GM18526 (cell line): ENCODE results near the gene CFAP61.

Experiments
- POLR2A ChIP-seq: IDR thresholded peaks from 3 replicates; pipeline ENCODE4 v1.6.1; 2011; ENCODE audit not compliant: insufficient read length; ENCODE audit errors: extremely low read depth

The CFAP61 gene

DNA sequence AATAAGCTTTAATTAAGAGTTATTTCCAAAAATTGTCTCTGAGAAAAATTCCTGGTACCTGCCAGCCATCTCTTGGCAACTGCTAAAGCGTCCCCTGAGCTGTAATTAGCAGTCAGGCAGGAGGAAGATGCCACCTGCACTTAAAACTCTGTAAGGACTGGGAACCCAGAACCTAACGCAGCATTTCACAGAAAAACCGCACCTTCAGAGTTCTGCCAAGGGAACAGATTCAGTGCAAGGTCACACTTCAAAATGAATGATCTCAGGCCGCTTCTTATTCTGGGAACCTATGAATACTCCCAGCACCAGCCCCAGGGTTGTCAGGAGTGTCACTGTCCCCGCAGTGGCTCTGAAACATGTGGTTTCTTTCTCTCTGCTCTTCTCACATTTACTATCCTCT lies 352.3 kb downstream of the CFAP61 start:
- no peak for TF ChIP-seq POLR2A

DNA sequence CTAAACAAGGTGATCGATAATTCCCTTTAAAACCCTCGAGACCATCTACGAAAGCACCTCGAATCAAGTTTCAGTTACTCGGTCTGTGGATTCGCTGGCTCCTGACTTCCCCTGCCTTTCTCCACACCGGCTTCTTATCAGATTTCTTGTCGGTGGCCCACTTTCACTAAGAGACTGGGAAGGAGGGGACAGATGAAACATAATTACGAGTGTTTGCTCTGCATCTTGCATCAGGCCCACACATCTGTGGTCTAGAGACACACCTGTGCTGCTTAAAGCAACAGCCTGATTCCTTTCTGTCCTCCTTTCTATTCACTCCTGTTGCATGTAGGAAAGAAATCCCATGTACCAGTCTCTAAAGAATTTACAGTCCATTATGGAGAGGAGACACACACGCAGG lies 353.3 kb downstream of the CFAP61 start:
- TF ChIP-seq POLR2A, result no peak

DNA sequence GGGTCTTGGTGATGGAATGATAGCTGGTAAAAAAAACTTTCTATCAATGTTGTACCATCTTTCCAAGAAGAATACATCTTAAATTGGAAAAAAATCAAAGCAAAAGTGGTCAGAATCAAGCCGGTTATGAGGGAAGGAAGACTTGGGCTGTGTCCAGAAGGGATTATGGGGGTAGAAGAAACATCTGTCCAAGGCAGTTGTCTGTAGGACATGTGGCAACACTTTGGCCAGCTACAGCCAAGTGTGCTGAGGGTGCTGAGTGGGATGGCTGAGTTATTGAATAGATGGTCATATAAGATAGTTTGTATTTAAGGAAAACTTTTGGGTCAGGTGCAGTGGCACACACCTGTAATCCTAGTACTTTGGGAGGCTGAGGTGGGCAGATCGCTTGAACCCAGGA lies 354.0 kb downstream of the CFAP61 start:
- no peak for TF ChIP-seq POLR2A

DNA sequence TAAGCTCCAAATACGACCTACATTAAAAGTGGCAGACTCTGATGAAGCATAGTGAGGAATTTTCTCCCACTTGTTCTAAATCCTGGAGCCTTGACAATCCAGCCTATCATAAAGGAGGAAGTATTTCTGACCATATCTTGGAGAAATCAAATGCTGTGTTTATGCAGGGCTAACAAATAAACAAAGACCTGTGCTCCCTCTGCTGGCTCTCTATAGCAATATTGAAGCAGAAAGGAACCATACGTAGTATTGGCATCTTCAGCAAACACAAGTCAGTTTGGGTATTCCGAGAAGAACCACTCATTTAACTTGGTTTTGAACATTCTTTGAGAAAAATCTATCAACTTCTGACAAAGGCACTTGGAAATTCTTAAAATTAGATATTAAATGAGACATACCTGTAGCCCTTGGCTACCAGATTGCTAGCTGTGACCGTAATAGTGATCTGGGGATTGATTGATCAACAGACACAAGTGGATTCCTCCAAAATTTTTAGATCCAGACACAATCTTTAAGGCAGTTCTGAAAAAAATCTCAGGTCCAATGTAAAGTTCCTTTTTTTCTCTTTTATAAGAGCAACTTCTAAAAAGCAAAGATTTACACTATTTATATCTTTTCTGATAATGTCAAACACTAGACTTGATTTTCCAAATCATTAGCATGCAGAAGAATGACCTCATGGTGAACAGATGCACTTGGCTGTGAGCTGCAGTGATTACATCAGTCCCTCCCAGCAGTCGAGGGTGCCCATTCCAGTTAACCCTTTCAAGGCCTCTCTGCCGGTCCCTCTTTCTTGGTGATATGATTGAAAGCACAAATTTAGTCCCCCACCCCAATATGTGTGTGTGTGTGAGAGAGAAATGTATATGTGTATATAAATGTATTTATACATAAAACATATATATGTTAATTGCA lies 355.8 kb downstream of the CFAP61 start:
- no peak for TF ChIP-seq POLR2A

DNA sequence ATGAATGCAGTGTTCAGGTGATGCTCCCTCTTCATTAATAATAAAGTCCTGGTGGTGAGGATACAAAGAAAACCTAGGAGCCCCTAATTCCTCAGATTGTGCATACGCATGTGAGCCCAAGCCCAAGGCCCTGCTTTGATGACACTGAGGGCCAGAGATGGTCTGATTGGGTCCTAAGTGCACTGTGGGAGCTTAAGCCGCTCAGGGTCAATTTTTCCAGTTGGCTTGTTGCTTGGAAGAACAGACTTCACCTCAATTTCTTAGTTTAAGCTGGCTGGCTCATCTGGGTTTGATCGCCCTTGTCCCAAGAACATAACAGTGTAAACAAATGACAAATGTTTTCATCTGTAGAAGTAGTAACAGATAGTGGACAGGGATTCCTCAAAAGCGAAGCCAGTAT lies 357.0 kb downstream of the CFAP61 start:
- no peak for TF ChIP-seq POLR2A
